NCI-H1417 treated with DMSO at 0.1 percent for 48 hours (cell line): ENCODE results near the gene ISCA2.
"Not testable (repeated sequence)": the region's sequence is repeated elsewhere in the genome, so short reads cannot be mapped to it uniquely, and the experiment has no call there.

Experiments used
- DNase-seq: peaks from one replicate; lab custom pipeline; 2025; lab: John Stamatoyannopoulos, UW

Gene ISCA2, protein sequence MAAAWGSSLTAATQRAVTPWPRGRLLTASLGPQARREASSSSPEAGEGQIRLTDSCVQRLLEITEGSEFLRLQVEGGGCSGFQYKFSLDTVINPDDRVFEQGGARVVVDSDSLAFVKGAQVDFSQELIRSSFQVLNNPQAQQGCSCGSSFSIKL

DNA sequence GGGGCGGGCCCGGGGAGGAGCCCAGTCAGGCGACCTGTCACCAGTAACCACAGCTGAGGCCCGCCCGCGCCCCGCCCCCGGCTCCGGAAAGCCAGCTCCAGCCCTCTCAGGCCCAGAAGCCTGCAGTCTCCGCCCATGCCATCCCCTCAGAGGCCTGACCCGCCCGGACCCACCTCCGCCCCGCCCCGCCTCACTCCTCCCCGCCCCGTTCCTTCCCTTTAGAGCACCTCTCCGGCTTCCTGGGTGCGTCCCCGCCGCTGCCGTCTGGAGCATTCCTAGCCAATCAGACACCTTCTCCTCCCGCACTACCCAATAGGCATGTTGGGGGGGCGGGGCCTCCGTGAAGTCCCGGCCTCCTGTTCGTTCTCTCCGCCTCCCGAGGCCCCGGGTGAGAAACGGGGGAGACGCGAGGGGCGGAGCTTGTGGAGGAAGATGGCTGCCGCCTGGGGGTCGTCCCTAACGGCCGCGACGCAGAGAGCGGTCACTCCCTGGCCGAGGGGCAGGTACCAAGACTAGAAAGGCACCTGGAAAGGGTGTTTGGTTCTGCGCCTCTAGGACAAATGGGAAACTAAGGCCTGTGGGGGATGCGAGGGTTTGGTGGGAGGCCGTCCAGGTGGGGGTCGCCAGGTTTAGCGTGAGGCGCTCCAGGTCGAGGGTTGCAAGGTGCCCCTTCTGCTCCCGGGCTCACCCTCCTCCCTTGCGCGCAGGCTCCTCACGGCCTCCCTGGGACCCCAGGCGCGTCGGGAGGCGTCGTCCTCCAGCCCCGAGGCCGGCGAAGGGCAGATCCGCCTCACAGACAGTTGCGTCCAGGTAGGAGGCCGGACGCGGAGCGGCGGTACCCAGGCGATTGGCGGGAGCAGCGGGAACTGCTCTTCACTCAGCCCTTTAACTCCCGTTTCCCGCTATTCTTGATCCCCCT, at the start of gene ISCA2:
ISCA2 (plus strand) TSS at position 423 of the 919 bp plus-strand sequence; CDS start at position 433, 10 bp downstream.
- DNase-seq, result peak; percentile 95

DNA sequence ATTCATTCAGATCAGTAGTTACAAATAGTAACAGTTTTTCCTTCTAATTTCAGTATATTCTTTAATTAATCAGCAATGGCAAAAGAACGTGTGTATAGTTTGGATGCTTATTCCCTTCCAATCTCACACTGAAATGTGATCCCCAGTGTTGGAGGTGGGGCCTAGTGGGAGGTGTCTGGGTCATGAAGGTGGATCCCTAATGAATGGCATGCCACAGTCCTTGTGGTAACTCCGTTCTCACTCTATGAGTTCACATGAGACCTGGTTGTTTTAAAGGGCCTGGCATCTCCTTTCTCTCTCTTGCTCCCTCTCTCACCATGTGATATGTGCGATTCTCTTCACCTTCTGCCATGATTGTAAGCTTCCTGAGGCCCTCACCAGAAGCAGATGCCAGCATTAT, 48.7 kb upstream of the ISCA2 start:
- DNase-seq, result no peak

DNA sequence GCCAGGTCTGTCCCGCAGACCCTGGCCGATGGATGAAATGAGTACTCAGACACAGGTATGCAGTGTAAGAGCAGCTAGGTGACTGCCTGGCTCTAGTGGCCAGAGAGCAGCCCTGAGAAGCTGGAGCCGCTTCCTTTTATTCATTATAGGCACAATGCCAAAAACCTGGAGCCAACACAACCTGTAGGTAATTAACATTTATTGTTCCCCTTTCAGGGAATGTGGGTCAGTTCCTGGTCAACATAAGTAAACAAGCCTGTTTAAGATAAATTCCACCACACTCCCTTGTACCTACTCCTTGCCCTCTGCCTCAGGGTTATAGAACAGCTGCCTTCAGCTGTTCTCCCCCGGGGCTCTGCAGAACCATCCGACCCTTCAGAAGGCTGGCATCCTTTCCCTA, 39.2 kb upstream of the ISCA2 start:
- DNase-seq, result not testable (repeated sequence)

DNA sequence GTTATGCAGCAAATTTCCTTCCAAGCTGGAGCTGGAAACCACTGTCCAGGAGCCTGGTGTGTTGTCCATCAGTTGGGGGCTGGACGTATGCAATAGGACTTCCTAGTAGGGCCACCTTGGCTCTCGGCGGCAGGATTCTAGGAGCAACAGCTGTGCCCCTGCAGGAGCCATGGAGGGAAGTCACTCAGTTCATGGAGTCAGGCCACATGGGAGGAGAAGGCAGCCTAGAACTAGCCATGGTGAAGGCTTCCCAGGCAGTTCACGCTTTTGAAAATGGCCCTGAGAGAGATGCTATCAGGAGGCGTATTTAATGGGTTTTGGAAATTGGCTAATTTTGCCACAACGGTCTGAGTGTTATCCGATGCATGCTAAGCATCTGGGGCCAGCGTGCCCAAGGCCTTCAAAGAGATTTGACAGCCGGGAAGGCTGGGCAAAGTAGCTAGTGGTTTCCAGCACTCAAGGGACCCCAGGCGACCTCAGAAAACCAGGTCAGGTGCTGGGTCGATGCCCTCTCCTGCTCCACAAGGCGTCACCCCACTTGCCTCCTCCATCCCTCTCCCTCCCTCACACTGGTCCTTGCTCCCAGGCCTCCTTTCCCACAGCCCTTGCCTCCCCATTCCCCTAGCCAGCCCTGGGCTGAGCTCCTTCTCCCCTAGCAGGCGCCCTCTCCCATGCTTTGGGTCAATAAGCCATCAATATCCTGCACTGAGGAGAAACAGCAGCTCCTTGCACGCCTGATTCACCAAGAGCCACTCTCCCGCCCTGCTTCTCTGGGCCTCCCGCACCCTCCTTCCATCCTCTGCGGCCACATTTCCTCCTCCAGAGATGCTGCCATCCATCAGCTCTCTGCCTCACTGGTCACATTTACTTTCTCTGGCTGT, 36.6 kb upstream of the ISCA2 start:
- DNase-seq, result no peak

DNA sequence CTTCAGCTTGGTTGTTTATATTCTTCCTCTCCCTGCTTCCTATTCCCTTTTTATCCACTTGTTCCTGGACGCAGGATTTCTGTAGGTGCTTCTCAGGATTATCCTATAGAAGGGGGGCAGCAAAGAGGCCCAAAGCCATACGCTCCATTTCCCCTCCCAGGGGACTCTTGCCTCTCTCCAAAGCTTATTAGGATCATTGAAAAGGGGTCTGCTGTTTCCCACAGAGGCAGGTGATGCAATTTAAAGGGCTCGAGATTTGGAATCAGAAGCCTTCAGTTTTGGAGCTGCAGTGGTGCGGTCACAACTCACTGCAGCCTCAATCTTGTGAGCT, 36.0 kb upstream of the ISCA2 start:
- no peak for DNase-seq

DNA sequence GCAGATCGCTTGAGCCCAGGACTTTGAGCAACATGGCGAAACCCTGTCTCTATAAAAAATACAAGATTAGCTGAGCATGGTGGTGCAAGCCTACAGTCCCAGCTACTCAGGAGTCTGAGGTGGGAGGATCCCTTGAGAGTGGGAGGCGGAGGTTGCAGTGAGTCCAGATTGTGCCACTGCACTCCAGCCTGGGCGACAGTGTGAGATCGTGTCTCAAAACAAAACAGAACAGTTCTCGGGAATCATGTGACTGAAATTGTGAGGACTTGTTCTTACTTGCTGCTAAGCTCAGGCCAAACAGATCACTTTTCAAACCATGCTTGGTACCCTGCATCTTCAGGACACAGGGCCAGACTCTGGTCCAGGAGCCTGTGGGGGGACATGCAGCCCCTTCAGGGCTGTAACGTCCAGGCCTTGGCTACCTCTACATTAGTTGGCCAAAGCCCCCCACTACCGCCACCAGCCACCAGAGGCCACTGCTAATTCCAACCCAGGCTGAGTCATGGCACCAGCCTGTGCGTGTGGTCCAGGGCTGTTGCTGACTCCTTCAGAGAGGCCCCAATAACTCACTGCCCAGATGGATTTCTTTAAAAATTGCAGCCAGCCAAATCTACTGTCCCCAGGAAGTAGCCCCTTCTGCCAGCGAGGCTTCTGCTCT, 34.1 kb upstream of the ISCA2 start:
- no peak for DNase-seq

DNA sequence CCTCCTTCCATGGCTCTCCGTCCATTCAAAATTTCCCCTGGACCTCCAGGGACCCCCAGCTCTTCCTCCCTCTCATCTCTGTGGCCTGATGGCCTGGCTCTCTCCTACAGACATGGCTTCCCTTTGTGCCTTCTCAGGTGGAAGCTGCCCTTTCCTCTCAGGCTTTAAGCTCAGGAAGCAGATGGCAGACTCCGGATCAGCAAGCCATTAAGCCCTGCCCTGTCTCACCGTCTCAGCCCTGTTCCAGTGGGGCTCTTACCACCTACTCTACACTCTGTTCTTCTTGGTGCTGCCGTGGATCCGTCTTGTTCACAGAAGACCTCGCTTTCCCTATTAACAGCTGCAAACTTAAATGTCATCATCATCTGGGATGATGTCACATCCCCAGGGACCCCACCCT, 33.6 kb upstream of the ISCA2 start:
- no peak for DNase-seq

DNA sequence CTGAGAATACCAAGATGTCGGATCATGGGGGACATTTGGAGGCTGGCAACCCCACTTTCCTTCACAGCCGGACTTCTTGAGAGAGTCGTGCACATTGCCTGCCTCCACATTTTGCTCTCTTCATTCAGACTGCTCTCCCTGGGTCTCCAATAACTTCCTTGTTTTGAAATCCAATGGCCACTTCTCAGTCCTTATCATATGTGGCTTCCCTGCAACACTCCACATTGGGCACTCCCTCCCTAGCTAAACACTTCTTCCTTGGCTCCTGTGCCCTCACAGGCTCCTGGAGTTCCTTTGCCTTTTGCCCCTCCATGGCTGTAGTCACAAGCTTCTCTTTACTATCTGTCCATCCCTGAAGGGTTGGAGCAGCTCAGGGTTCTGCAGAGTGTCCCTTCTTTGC, 30.6 kb upstream of the ISCA2 start:
- no peak for DNase-seq

DNA sequence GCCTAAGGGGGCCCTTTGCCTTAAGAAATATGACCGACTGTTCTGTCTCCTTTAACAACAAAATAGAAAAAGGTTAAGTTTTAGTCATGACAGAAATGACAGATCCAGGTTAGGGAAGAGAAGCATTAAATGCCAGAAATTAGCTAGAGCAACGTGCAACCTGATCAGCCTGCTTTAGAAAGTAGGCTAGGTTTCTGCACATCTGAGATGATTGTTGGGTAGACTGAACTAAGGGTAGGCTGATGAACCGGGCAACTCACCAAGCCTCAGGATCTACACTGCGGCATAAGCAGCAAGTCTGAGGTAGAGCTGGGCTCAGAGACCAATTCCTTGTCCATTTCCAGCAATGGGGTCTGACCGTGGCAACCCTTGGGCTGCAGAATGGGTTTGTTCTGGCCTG, 29.9 kb upstream of the ISCA2 start:
- no peak for DNase-seq

DNA sequence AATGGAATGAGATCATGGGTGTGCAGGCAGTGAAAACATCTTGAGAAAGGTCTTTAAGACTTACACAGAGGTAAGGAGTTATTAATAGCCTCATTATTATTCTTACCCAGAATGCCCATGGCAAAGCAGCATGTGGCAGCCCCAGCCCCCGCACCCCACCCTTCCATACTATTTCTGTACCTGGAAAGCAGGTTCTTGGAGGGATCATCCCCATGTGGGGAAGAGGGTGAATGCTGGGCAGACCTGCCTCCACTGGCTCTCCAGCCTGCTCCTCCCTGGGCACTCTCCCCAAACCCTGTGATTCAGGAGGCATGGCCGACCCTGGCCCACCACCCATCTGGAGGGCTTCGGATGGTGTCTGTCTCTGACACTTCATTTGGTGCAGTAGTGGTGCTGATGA, 28.8 kb upstream of the ISCA2 start:
- DNase-seq, result no peak

DNA sequence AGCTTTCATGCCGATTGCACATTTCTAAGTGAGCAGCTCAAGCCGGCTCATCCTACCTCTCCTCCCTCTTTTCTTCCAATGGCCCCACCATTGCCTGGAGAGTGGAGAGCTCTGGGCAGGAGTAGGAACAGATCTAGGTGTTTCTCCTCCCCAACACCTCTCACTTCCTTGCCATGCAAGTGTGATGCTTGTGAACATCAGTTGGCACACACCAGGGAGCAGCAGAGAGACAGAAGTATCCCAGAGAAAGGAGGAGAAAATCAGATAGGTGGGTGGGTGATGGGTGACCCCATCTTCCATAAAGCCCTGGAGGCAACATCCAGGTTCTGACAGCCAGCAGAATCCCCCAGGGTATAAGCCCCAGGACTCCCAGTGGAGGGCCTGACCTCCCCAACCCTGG, 28.2 kb upstream of the ISCA2 start:
- no peak for DNase-seq

DNA sequence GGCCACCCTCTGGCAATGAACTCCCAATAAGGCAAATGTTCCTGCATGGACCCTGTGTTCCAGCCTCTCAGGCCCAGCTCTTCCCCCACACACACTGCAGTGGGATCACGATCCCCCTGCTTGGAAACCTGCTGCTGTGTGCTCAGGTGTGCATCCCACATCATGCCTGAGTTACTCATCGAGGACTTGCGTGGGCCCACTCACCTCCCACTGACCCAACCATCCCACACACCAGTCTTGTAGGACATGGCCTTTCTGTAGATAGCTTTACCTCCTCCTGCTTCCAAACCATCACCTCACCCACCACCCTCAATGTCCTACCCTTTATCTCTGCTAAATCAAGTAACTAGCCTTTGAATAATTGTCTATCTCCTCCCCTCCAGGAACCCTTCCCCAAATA, 25.1 kb upstream of the ISCA2 start:
- no peak for DNase-seq

DNA sequence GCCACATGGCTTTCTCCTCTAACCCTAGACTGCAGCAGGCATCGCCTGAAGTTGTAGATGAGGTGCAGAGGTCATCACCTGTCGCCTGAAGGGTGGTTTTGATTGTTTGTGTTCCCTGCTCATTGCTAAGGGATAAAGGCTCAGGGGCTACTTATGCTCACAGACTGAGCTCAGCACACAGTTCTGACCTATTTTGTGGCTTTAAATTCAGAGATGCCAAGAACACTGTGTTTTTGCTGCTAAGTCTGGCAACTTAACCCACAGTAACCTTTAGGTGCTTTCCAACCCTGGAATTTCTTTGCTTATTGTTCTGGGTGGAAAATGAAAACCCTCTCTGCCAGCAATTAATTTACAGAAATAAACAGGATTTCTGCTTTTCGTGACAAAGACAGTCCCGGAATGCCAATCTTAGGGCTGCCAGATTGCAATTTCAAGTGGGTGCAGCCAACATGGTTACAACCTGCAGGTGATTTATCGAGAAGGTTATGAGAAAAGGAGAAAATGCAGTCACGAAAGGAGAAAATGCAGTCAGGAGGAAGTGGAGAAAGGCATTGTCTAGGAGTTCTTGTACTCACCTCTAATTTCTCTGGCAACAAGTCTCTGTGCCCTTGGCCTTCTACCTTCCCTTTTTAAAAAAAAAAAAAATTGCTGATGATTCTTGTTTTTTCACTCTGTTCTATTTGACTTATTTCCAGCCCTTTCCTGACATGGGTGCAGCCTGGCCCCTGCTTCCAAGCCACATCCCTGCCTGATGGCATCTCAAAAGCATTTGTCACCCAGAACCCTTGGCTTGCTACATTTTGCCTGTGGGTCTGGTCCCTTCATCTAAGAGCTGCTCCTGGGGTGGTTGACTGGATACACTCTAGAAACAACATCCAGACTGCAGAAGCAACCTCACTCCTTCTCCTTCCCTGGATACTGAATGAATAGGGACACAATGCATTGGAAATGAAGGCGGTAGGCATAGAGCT, 23.7 kb upstream of the ISCA2 start:
- no peak for DNase-seq

DNA sequence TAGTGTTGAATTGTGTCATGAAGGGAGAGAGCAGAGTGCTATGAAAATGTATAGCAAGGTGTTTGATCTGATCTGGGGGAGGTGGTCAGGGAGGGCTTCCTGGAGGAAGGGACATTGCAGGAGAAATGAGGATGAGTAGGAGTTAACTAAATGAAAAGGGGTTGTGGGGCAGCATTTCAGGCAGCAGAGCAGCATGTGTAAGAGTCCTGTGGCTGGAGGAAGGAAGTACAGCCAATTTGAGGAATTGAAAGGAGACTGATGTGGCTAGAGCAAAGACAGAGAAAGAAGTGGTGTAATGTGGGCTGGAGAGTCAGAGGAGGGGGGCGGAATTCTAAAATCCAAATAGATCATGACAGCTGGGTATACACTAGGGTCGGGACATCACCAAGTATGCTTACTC, 21.0 kb upstream of the ISCA2 start:
- no peak for DNase-seq

DNA sequence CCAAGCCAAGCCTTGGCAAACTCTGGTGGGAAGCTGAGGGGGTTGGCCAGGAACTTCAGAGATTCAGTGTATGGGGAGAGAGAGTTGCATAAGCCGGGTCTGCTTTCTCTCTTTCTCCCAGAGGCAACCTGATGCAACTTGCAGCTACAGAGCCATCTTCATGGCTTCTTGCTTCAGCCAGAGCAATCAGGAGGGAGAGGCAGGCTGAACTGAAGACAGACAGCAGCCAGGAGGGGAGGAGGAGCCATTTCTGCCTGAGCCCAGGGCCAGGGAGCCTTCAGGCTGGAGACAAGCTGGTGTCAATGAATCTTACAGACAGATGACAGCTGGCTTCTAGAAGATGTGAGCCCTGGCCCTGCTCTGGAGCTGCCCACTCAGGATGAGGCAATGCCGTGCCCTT, 19.2 kb upstream of the ISCA2 start:
- no peak for DNase-seq

DNA sequence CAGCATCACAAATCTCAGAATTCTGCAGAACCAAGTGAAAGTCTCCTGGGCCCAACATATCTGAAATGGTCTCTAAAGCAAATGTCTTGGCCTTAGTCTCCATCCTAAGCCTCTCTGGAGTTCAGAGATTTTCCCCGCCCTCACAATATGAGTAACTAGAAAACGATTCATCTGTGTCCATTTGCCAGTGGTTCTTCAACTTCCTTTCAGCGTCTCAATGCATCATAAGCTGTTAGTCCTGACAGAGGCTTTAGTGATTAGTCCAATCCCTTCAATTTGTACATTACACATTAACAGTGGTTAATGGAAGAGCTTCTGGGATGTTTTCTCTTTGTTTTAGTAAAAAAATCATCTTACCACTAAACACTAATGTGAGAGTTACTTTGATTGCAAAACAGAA, 17.9 kb upstream of the ISCA2 start:
- no peak for DNase-seq

DNA sequence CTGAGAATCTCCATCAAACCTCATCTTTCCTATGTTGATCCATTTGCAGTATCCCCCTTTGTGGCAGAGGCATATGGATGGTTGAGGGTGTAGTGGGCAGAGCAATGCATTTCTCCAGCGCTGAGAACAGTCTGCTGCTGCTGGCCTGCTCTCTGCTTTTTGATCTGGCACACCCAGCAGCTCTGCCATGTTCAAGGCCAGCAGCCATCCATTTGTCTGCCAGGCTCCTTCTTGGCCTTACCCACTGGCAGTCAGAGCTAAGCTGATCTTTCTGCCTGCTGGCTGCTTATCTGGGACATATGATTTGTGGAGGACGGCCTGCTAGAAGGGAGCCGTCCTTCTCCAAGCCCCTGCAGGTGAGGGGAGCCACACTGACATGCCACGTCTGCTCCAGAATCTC, 17.5 kb upstream of the ISCA2 start:
- no peak for DNase-seq

DNA sequence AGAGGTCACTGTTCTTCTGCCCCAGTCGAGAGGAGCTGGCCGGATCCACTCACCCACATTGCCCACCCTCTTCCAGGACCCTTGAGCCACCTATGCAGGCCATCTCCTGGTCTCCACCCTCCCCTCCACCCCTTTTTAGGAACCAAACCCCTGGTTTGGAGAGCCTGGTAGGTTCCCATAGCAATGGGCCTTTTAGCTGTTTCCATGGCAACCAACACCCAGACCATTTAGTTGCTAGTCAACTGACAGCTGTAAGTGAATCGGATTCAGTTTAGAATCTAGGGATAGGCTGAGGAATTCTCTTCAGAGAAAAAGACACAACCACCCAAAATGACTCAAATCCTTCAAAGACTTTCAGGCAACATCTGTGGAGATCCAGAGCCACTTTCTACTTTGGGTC, 17.0 kb upstream of the ISCA2 start:
- DNase-seq, result no peak

DNA sequence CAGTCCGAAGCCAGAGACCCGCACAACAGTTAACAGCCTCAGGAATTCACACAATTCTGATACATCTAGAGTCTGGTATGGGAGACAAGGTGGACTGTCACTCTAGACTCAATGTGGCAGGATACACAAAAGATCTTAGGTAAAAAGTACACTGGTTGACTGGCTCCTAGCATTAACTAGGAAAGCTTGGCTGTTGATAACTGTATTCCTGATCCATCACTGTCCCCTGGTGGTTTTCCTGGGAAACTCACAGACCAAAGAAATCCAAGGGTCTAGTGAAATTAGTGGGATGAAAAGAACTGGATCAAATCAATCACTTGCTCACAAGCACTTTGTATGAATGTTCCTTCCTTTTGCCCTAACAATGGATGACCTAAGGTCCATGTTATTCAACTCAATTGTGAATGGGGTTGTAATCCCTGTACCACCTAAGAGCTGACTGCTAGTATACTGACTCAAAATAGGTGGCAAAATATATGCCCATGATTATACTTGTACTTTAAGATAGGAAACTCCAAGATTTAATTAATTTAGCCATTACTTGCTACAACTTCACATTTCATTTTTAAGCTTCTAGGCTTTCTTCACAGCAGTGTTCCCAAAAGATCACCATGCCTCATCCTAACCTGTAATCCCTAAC, 14.4 kb upstream of the ISCA2 start:
- DNase-seq, result no peak

DNA sequence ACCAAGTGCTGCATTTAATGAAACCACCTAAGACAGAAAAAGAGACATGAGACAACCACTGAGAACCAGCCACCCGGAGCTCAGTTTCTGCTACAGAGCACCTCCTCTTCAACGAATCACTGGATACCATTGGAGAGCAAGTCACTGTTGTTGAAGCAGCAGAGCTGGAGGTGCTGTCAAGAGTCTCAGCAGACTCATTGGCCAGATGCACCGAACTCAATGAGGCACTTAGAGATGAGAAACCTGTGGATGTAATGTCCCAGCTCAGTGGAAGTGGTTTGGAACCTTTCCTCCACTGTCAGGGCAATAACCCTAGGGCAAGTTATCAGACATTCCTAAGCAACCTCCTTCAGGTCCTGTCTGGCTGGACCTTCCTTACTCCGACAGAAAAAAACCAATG, 13.5 kb upstream of the ISCA2 start:
- DNase-seq, result no peak

DNA sequence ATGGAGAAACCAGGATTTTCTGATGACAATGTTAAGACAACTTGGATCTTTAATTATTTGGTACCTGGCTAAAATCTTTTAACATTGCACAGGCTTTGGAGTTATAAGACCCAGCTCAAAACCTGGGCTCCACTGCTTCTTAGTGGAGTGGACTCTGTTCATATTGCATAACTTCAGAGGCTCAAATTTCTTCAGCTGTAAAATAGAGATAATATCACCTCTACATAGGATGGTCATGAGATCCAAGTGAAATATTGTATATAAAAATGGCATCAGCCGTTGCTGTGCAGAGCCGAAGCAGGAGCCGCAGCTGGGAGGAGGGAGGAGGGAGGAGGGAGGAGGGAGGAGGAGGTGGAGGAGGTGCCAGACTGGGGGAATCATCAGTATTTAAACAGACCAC, 11.0 kb upstream of the ISCA2 start:
- DNase-seq, result no peak
